ENCODE measurements around the gene PPP2R1A.

DNA sequence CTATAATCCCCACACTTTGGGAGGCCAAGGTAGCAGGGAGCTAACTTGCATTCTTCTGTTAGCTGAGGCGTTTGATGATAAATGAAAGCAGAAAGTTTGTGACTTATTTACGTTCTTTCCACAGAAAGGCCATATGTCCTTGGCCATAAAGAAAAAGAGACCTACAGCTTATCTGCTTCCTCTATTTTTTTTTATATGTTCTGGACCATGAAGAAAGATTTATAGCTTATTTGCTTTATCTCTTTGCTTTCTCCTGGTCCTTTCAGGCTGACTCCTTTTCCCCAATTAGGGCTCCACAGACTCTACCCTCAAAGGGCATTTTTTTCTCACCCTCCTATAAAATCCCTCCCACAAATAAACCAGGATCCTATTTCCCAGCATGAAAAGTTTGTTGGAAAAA lies 48.6 kb upstream of the PPP2R1A start:
- TF ChIP-seq, protein P1, sequence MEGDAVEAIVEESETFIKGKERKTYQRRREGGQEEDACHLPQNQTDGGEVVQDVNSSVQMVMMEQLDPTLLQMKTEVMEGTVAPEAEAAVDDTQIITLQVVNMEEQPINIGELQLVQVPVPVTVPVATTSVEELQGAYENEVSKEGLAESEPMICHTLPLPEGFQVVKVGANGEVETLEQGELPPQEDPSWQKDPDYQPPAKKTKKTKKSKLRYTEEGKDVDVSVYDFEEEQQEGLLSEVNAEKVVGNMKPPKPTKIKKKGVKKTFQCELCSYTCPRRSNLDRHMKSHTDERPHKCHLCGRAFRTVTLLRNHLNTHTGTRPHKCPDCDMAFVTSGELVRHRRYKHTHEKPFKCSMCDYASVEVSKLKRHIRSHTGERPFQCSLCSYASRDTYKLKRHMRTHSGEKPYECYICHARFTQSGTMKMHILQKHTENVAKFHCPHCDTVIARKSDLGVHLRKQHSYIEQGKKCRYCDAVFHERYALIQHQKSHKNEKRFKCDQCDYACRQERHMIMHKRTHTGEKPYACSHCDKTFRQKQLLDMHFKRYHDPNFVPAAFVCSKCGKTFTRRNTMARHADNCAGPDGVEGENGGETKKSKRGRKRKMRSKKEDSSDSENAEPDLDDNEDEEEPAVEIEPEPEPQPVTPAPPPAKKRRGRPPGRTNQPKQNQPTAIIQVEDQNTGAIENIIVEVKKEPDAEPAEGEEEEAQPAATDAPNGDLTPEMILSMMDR (IDR thresholded peaks at IDR 0.05; ENCODE audit: low read depth, low read length, missing input control): no peak
- TF ChIP-seq TAF1 (conservative IDR thresholded peaks at IDR 0.05) (no peak), RAD21 (IDR thresholded peaks at IDR 0.05) (no peak), EGR1 (IDR thresholded peaks at IDR 0.05; ENCODE audit: low read depth in 2 of 2) (no peak), JUND (IDR thresholded peaks at IDR 0.05) (no peak), GABPA (IDR thresholded peaks at IDR 0.05 in 1 of 2, conservative IDR thresholded peaks at IDR 0.05 in 1 of 2) (no peak), YY1 (IDR thresholded peaks at IDR 0.05) (no peak)
- TF ChIP-seq, protein P2, sequence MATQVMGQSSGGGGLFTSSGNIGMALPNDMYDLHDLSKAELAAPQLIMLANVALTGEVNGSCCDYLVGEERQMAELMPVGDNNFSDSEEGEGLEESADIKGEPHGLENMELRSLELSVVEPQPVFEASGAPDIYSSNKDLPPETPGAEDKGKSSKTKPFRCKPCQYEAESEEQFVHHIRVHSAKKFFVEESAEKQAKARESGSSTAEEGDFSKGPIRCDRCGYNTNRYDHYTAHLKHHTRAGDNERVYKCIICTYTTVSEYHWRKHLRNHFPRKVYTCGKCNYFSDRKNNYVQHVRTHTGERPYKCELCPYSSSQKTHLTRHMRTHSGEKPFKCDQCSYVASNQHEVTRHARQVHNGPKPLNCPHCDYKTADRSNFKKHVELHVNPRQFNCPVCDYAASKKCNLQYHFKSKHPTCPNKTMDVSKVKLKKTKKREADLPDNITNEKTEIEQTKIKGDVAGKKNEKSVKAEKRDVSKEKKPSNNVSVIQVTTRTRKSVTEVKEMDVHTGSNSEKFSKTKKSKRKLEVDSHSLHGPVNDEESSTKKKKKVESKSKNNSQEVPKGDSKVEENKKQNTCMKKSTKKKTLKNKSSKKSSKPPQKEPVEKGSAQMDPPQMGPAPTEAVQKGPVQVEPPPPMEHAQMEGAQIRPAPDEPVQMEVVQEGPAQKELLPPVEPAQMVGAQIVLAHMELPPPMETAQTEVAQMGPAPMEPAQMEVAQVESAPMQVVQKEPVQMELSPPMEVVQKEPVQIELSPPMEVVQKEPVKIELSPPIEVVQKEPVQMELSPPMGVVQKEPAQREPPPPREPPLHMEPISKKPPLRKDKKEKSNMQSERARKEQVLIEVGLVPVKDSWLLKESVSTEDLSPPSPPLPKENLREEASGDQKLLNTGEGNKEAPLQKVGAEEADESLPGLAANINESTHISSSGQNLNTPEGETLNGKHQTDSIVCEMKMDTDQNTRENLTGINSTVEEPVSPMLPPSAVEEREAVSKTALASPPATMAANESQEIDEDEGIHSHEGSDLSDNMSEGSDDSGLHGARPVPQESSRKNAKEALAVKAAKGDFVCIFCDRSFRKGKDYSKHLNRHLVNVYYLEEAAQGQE (IDR thresholded peaks at IDR 0.05): no peak
- TF ChIP-seq, protein P3, sequence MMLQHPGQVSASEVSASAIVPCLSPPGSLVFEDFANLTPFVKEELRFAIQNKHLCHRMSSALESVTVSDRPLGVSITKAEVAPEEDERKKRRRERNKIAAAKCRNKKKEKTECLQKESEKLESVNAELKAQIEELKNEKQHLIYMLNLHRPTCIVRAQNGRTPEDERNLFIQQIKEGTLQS (IDR thresholded peaks at IDR 0.05): no peak
